Measurements from ENCODE around the gene SGF29.
"Not testable (repeated sequence)": the region's sequence is repeated elsewhere in the genome, so short reads cannot be mapped to it uniquely, and the experiment has no call there.

SGF29 gene

DNA sequence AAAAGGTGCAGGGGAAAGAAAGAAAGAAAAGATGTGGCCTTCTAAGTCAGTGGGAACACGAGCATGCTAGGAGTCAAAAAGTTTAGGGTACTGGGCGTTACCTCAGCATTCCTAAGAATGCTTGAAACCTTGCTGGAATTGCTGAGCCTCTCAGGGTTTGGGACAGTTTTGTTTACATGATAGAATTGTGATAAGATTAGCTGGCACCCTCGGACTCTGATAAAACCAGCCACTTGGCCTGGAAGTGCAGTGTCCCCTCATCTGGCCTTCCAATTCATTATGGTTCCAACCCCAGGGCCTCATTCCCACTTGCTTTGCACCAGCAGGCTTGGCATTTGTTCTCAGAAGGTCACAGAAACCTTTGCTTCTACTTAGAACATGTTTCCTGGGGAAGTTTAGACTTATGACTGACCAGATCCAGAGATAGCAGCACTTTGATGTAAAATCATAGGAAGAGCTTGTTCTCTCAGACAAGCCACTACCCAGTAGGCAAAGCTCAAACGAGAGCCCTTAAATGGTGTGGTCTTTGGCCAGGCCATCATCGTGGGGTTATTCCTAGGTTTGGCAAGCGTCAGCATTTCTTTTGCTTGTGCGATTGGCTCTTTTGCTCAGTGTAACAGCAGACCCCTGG, 8.0 kb downstream of the SGF29 start:
- no peak overlapping the region for H3K27ac ChIP-seq
- TF ChIP-seq, protein P1, sequence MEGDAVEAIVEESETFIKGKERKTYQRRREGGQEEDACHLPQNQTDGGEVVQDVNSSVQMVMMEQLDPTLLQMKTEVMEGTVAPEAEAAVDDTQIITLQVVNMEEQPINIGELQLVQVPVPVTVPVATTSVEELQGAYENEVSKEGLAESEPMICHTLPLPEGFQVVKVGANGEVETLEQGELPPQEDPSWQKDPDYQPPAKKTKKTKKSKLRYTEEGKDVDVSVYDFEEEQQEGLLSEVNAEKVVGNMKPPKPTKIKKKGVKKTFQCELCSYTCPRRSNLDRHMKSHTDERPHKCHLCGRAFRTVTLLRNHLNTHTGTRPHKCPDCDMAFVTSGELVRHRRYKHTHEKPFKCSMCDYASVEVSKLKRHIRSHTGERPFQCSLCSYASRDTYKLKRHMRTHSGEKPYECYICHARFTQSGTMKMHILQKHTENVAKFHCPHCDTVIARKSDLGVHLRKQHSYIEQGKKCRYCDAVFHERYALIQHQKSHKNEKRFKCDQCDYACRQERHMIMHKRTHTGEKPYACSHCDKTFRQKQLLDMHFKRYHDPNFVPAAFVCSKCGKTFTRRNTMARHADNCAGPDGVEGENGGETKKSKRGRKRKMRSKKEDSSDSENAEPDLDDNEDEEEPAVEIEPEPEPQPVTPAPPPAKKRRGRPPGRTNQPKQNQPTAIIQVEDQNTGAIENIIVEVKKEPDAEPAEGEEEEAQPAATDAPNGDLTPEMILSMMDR (conservative IDR thresholded peaks at IDR 0.05) = no peak
- no peak for TF ChIP-seq ZFX (IDR thresholded peaks at IDR 0.05)

DNA sequence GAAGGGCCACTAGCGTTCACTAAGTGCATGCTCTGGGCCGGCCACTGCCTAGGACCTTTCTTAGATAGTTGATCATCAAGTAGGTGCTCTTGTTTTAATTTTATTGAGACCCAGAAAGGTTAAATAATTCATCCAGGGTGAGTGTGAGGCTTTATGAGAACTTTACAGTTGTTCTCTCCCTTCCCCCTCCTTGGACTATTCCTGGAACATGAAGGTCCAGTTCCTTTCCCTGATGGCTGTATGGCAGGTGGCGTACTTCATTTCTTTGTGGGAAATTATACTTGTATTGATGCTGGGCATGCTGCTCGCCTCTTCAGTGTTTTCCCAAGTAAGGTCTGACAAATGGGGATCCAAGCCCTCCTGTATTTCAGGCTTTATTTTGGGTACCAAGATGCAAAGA, 8.5 kb downstream of the SGF29 start:
- no peak overlapping the region for H3K27ac ChIP-seq
- no peak for TF ChIP-seq ZFX (IDR thresholded peaks at IDR 0.05)
- TF ChIP-seq, protein P1 (conservative IDR thresholded peaks at IDR 0.05) = no peak

DNA sequence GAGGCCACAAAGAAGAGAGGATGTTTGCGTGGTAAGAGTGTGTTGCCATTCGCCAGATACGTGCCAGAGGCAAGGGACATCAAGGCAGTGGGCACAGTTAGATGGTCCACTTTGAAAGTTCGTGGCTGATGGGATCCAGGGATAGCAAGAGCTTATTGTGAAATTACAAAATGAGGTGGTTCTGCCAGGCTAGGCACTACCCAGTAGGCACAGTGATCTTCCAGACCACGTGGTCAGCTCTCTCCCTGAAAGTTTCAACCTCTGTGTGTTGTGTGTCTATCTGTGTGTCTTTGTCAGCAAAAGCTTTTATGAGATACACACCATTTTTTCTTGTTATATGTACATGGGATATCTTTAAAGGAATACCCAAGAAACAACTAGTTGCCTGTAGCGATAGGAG, 9.5 kb downstream of the SGF29 start:
- no peak for TF ChIP-seq ZFX (IDR thresholded peaks at IDR 0.05)
- TF ChIP-seq, protein P1 (conservative IDR thresholded peaks at IDR 0.05) = no peak
- no peak overlapping the region for H3K27ac ChIP-seq

DNA sequence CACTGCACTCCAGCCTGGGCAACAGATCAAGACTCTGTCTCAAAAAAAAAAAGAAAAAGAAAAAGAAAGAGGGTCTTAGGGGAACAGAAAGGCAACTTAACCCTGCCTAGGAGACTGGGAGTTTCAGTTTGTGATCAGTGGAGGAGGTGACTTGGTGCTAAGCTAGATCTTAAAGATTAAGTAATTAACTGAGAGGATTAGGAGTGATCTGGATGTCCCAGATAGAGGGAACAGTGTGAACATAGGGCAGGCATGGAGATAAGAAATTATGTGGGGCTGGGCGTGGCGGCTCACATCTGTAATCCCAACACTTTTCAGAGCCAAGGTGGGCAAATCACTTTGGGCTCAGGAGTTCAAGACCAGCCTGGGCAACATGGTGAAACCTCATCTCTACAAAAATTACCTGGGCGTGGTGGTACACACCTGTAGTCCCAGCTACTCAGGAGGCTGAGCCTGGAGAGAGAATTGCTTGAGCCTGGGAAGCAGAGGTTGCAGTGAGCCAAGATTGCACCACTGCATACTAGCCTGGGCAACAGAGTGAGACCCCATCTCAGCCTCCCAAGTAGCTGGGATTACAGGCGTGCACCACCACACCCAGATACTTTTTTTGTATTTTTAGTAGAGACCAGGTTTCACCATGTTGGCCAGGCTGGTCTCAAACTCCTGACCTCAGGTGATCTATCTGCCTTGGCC, 12.7 kb downstream of the SGF29 start:
- H3K27ac ChIP-seq = not testable (repeated sequence)

DNA sequence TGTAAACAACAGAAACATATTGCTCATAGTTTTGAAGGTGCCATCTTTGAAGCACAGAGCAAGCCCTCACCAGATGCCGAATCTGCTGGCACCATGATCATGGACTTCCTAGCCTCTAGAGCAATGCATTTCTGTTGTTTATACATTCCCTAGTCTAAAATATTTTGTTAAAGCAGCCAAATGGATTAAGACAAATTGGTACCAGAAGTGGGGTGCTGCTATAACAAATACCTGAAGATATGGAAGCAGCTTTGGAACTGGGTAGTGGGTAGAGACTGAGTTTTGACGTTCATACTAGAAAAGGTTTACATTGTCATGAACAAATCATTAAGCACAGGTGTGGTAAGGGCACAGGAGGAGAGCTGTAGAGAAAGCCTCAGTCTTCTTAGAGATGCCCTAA, 13.6 kb downstream of the SGF29 start:
- no peak for TF ChIP-seq ZFX (IDR thresholded peaks at IDR 0.05)
- TF ChIP-seq, protein P1 (conservative IDR thresholded peaks at IDR 0.05) = no peak

DNA sequence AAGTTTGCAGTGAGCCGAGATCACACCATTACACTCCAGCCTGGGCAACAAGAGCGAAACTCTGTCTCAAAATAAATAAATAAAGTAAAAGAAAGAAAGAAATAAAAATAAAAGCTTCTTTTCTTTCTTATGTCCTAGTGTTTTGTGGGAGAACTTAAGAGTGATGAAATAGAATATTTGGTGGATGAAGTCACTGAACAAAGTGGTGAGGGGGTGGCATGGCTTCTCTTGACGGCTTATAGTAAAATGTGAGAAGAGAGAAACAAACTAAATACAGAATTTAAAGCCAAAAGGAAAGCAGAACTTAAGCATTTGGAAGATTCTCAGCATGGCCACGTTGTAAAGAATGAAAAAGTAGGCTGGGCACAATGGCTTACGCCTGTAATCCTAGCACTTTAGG, 15.3 kb downstream of the SGF29 start:
- no peak overlapping the region for H3K27ac ChIP-seq
- TF ChIP-seq, protein P1 (conservative IDR thresholded peaks at IDR 0.05) = no peak
- TF ChIP-seq ZFX (IDR thresholded peaks at IDR 0.05) = no peak

More for the DNA sequence above, 13.6 kb downstream of the SGF29 start:
- H3K27ac ChIP-seq = no peak overlapping the region

DNA sequence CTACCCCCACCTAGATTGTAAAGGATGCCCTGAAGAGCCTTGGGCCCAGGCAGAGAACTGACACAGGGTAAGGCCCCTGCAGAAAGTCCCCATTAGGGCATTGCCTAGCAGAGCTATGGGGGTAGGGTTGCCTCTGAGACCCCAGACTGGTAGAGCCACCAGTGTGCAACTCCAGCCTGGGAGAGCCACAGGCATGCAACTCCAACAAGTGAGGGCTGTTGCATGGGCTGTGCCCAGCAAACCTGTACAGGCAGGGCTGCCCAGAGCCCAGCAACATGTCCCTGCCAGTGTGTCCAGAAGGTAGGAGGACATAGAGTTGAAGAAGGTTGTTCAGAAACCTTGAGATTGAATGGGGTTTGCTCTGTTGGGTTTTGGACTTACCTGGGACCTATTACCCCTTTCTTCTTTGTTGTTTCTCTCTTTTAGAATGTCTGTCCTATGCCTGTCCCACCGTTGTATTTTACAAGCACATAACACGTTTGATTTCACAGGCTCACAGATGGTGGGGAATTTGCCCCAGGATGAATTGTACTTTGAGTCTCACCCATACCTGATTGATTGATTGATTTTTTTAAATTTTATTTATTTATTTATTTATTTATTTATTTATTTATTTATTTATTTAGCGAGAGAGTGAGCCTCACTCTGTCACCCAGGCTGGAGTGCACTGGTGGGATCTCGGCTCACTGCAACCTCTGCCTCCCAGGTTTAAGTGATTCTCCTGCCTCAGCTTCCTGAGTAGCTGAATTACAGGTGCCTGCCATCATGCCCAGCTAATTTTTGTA, 16.4 kb downstream of the SGF29 start:
- no peak for TF ChIP-seq ZFX (IDR thresholded peaks at IDR 0.05)
- TF ChIP-seq, protein P1 (conservative IDR thresholded peaks at IDR 0.05) = no peak
- no peak overlapping the region for H3K27ac ChIP-seq
